Measurements from ENCODE around the gene PUS10.
"Not testable (repeated sequence)": the region's sequence is repeated elsewhere in the genome, so short reads cannot be mapped to it uniquely, and the experiment has no call there.

Gene PUS10

DNA sequence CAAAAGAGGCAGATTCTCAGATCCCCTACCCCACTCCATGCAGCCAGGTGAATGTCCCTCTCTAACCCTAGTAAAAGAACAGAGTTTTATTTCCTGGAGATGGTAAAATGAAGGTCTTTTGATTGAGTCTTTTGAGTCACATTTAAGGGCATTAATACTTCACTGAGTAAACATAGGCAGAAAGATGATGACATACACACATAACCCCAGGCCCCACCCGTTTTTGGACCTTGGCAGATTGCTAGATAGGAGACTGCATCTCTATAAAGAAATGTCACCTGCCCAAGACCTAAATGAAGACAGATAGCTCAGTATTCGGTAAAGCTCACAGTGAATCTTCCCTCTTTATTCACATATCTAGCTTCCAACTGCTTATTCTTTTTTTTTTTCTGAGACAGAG is 28.8 kb downstream of the PUS10 start:
- Histone ChIP-seq H3K36me3 (ENCODE audit: insufficient read depth) (no peaks in the 10 kb centered on the region), H3K27ac (no peak overlapping the region), H3K27me3 (ENCODE audit: insufficient read depth, low read depth) (no peaks in the 10 kb centered on the region), H3K4me1 (ENCODE audit: low read depth, poor library complexity, severe bottlenecking) (no peaks in the 10 kb centered on the region), H3K79me2 (ENCODE audit: insufficient read depth, low read depth) (no peaks in the 10 kb centered on the region), H2AFZ (ENCODE audit: low read depth) (no peak overlapping the region), H3K9ac (no peak overlapping the region), H3K4me3 (IDR thresholded peaks at IDR 0.05; ENCODE audit: insufficient read depth, low read depth, low read length) (no peak overlapping the region), H4K20me1 (ENCODE audit: insufficient read depth) (no peaks in the 10 kb centered on the region), H3K4me2 (no peak overlapping the region)
- TF ChIP-seq, protein P1, sequence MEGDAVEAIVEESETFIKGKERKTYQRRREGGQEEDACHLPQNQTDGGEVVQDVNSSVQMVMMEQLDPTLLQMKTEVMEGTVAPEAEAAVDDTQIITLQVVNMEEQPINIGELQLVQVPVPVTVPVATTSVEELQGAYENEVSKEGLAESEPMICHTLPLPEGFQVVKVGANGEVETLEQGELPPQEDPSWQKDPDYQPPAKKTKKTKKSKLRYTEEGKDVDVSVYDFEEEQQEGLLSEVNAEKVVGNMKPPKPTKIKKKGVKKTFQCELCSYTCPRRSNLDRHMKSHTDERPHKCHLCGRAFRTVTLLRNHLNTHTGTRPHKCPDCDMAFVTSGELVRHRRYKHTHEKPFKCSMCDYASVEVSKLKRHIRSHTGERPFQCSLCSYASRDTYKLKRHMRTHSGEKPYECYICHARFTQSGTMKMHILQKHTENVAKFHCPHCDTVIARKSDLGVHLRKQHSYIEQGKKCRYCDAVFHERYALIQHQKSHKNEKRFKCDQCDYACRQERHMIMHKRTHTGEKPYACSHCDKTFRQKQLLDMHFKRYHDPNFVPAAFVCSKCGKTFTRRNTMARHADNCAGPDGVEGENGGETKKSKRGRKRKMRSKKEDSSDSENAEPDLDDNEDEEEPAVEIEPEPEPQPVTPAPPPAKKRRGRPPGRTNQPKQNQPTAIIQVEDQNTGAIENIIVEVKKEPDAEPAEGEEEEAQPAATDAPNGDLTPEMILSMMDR (conservative IDR thresholded peaks at IDR 0.05; ENCODE audit: low read depth, low read length): no peak

DNA sequence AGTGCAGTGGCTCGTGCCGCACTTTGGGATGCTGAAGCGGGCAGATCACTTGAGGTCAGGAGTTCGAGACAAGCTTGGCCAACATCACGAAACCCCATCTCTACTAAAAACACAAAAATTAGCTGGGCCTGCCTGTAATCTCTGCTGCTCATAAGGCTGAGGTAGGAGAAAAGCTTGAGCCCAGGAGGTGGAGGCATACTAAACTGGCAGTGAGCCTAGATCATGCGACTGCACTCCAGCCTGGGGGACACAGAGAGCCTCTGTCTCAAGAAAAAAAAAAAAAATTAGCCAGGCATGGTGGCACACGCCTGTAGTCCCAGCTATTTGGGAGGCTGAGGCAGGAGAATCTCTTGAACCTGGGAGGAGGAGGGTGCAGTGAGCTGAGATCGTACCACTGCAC is 30.4 kb downstream of the PUS10 start:
- H3K9ac ChIP-seq; H3K4me2 ChIP-seq; H3K27me3 ChIP-seq (ENCODE audit: insufficient read depth, low read depth); H3K4me1 ChIP-seq (ENCODE audit: low read depth, poor library complexity, severe bottlenecking); H4K20me1 ChIP-seq (ENCODE audit: insufficient read depth); H3K36me3 ChIP-seq (ENCODE audit: insufficient read depth); H3K79me2 ChIP-seq (ENCODE audit: insufficient read depth, low read depth); H3K4me3 ChIP-seq (IDR thresholded peaks at IDR 0.05; ENCODE audit: insufficient read depth, low read depth, low read length); H2AFZ ChIP-seq (ENCODE audit: low read depth); H3K27ac ChIP-seq: not testable (repeated sequence)

DNA sequence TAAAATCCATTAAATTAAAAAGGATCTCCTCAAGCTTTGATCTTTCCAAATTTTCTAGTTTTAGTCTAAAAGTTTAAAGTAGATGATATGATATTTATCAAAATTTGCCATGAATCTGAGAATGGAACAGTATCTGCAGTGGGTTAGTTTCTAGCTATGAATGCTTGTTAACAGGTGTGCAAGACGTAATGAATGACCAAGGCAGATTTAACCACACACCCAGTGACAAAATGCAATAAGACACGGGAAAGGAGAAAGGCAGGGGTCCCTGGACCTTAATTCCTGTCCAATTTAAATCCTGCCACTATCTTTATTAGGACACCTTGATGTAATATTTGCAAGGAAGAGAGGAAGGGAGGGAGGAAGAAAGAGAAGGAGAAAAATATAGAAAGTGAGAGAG is 31.0 kb downstream of the PUS10 start:
- Histone ChIP-seq H3K36me3 (ENCODE audit: insufficient read depth) (no peaks in the 10 kb centered on the region), H3K79me2 (ENCODE audit: insufficient read depth, low read depth) (no peaks in the 10 kb centered on the region), H3K9ac (no peak overlapping the region), H4K20me1 (ENCODE audit: insufficient read depth) (no peaks in the 10 kb centered on the region), H2AFZ (ENCODE audit: low read depth) (no peak overlapping the region), H3K4me3 (IDR thresholded peaks at IDR 0.05; ENCODE audit: insufficient read depth, low read depth, low read length) (no peak overlapping the region), H3K27me3 (ENCODE audit: insufficient read depth, low read depth) (no peaks in the 10 kb centered on the region), H3K4me1 (ENCODE audit: low read depth, poor library complexity, severe bottlenecking) (no peaks in the 10 kb centered on the region), H3K4me2 (no peak overlapping the region), H3K27ac (no peak overlapping the region)
- TF ChIP-seq, protein P1 (conservative IDR thresholded peaks at IDR 0.05; ENCODE audit: low read depth, low read length): no peak

DNA sequence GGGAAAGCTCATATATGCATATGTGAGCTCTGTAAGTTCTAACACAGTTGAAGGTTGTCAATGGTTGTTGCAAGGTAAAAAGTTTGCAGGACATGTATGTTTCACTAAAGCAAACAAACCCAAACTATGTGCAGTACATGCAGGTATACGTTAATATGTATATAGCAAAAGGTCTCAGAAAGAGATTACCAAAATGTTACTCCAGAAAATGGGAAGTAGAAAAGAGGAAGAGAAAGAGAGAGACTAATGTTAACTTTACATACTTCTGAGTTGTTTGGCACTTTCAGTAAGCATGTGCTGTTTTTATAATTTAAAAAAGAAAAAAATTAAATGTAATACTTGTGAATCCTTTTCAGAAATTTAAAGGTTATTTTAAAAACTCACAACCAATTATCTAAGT is 33.3 kb downstream of the PUS10 start:
- no peaks in the 10 kb centered on the region for H4K20me1 ChIP-seq (ENCODE audit: insufficient read depth)
- TF ChIP-seq, protein P1 (conservative IDR thresholded peaks at IDR 0.05; ENCODE audit: low read depth, low read length): no peak
- peaks cover 21% of the 10 kb centered on the region for H3K4me1 ChIP-seq (ENCODE audit: low read depth, poor library complexity, severe bottlenecking)
- no peak overlapping the region for H2AFZ ChIP-seq (ENCODE audit: low read depth)
- no peaks in the 10 kb centered on the region for H3K27me3 ChIP-seq (ENCODE audit: insufficient read depth, low read depth)
- no peak overlapping the region for H3K27ac ChIP-seq
- H3K9ac ChIP-seq: no peak overlapping the region
- no peaks in the 10 kb centered on the region for H3K36me3 ChIP-seq (ENCODE audit: insufficient read depth)
- H3K4me2 ChIP-seq: no peak overlapping the region
- H3K79me2 ChIP-seq (ENCODE audit: insufficient read depth, low read depth): no peaks in the 10 kb centered on the region
- H3K4me3 ChIP-seq (IDR thresholded peaks at IDR 0.05; ENCODE audit: insufficient read depth, low read depth, low read length): no peak overlapping the region

DNA sequence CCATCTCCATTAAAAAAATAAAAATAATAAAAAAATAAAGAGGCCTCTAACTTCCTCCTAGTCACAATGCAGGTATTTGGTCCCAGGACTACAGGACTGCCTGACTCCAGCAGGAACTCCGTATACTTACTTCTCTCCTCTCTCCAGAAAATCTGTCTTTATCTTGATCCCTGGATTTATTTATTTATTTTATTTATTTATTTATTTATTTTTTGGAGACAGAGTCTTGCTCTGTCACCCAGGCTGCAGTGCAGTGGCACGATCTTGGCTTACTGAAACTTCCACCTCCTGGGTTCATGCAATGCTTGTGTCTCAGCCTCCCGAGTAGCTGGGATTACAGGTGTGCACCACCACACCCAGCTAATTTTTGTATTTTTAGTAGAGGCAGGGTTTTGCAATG is 36.0 kb downstream of the PUS10 start:
- not testable (repeated sequence) for H2AFZ ChIP-seq (ENCODE audit: low read depth); H3K36me3 ChIP-seq (ENCODE audit: insufficient read depth); H3K27ac ChIP-seq; H3K79me2 ChIP-seq (ENCODE audit: insufficient read depth, low read depth); H4K20me1 ChIP-seq (ENCODE audit: insufficient read depth); H3K4me2 ChIP-seq; H3K9ac ChIP-seq; H3K4me3 ChIP-seq (IDR thresholded peaks at IDR 0.05; ENCODE audit: insufficient read depth, low read depth, low read length); H3K27me3 ChIP-seq (ENCODE audit: insufficient read depth, low read depth)
- peaks cover 33% of the 10 kb centered on the region for H3K4me1 ChIP-seq (ENCODE audit: low read depth, poor library complexity, severe bottlenecking)

Data from KMS-11 (cell line).